Smooth muscle cell (in vitro differentiated cells): Measurements from ENCODE around the gene TMEM26. TPM values are rescaled to one million over a fixed set of nuclear protein-coding genes. Genes with fewer than 3 reads are reported as not detected.

Source experiments
- DNase-seq: peaks from one replicate; lab custom pipeline; 2025; ENCODE audit not compliant: unreplicated experiment; lab: John Stamatoyannopoulos, UW
- H2AFZ ChIP-seq: fragments of 200-600 bp; sonication (generic); 2 replicates; pipeline ENCODE4 v1.6.0; 2016; ENCODE audit warnings: antibody characterized with exemption, low read depth, mild to moderate bottlenecking
- H3F3A ChIP-seq: fragments of 200-600 bp; sonication (generic); 2 replicates; pipeline ENCODE4 v1.6.0; 2017; ENCODE audit warnings: antibody characterized with exemption, low read depth
- H3K27ac ChIP-seq: fragments of 200-600 bp; sonication (generic); 2 replicates; pipeline ENCODE4 v1.5.1; 2016; ENCODE audit warnings: low read depth, mild to moderate bottlenecking
- H3K27me3 ChIP-seq: fragments of 200-600 bp; sonication (generic); 2 replicates; pipeline ENCODE4 v1.6.1; 2016; ENCODE audit warnings: low read depth, mild to moderate bottlenecking
- H3K36me3 ChIP-seq: fragments of 200-600 bp; sonication (generic); 2 replicates; pipeline ENCODE4 v1.5.1; 2016; ENCODE audit warnings: low read depth
- H3K4me1 ChIP-seq: fragments of 200-600 bp; sonication (generic); 2 replicates; pipeline ENCODE4 v1.5.1; 2016; ENCODE audit warnings: low read depth
- H3K4me2 ChIP-seq: fragments of 200-600 bp; sonication (generic); 2 replicates; pipeline ENCODE4 v1.6.0; 2016; ENCODE audit warnings: mild to moderate bottlenecking
- H3K4me3 ChIP-seq: fragments of 200-600 bp; sonication (generic); 2 replicates; pipeline ENCODE4 v1.5.1; 2016; ENCODE audit warnings: mild to moderate bottlenecking
- H3K79me2 ChIP-seq: fragments of 200-600 bp; sonication (generic); 2 replicates; pipeline ENCODE4 v1.6.0; 2016; ENCODE audit warnings: low read depth, mild to moderate bottlenecking
- H3K9ac ChIP-seq: fragments of 200-600 bp; sonication (generic); 2 replicates; pipeline ENCODE4 v1.6.0; 2016; ENCODE audit warnings: low read depth
- H3K9me3 ChIP-seq: fragments of 200-600 bp; sonication (generic); replicated peaks from 2 replicates; pipeline ENCODE4 v1.5.1; 2016; ENCODE audit warnings: low read depth
- H4K20me1 ChIP-seq: fragments of 200-600 bp; sonication (generic); 2 replicates; pipeline ENCODE4 v1.6.0; 2016; ENCODE audit warnings: low read depth
- CTCF ChIP-seq: fragments of 200-600 bp; sonication (generic); IDR thresholded peaks from 2 replicates; pipeline ENCODE4 v1.5.1; 2017; ENCODE audit warnings: borderline replicate concordance, mild to moderate bottlenecking, antibody characterized with exemption; ENCODE audit not compliant: insufficient read depth, poor library complexity, severe bottlenecking
- WGBS: methylation state at CpG from one replicate; pipeline ENCODE4 v1.1.7; 2016; ENCODE audit warnings: low lambda C conversion rate; 5-methylcytosine and 5-hydroxymethylcytosine counted together
- polyA plus RNA-seq: library from polyadenylated mRNA; unstranded; fragments of >200 nt; fragmentation: Nextera tagmentation; extraction: Ambion mirVana; gene quantifications from 2 replicates; pipeline ENCODE4 v1.2.1, GENCODE V29; 2016
- total RNA-seq: library from RNA; depleted of rRNA; stranded (reverse); fragments of >200 nt; gene quantifications from 2 replicates; pipeline ENCODE4 v1.2.3, GENCODE V29; 2014

The TMEM26 gene
- total and polyA plus RNA-seq, 2 experiments from 2014 or later = not detected

GRCh38 chr10:61411706-61412105, 41.5 kb downstream of the TMEM26 start:
- WGBS = 91% methylated on average over 2 of the region's 2 CpGs
- H3K4me3 ChIP-seq = no peak overlapping the region
- no peaks in the 10 kb centered on the region for H3K36me3 ChIP-seq
- H4K20me1 ChIP-seq = no peaks in the 10 kb centered on the region
- H3K79me2 ChIP-seq = no peaks in the 10 kb centered on the region
- H3K27me3 ChIP-seq = no peaks in the 10 kb centered on the region
- H3K27ac ChIP-seq = no peak overlapping the region
- H3K4me2 ChIP-seq = no peak overlapping the region
- H3K4me1 ChIP-seq = no peaks in the 10 kb centered on the region
- H3F3A ChIP-seq = no peaks in the 10 kb centered on the region
- no peak for DNase-seq
- no peak overlapping the region for H3K9ac ChIP-seq
- H2AFZ ChIP-seq = no peak overlapping the region
- H3K9me3 ChIP-seq = no peaks in the 10 kb centered on the region
- no peak for TF ChIP-seq CTCF

- H3K27ac ChIP-seq = no peak overlapping the region
- no peaks in the 10 kb centered on the region for H3K79me2 ChIP-seq
- no peaks in the 10 kb centered on the region for H3F3A ChIP-seq
- no peak for TF ChIP-seq CTCF
- H3K9ac ChIP-seq = no peak overlapping the region
- H3K36me3 ChIP-seq = no peaks in the 10 kb centered on the region
- H4K20me1 ChIP-seq = no peaks in the 10 kb centered on the region
- H3K9me3 ChIP-seq = no peaks in the 10 kb centered on the region
- no peaks in the 10 kb centered on the region for H3K4me1 ChIP-seq
- no peak overlapping the region for H2AFZ ChIP-seq
- H3K4me3 ChIP-seq = no peak overlapping the region
- no peak overlapping the region for H3K4me2 ChIP-seq
- no peak for DNase-seq
- whole genome bisulfite sequencing = 92% methylated on average over 18 of the region's 18 CpGs
- no peaks in the 10 kb centered on the region for H3K27me3 ChIP-seq
Measured at GRCh38 chr10:61410353-61411070, 42.7 kb downstream of the TMEM26 start.

- no peak for DNase-seq
- TF ChIP-seq CTCF = no peak
- H4K20me1 ChIP-seq = no peaks in the 10 kb centered on the region
- no peaks in the 10 kb centered on the region for H3K27me3 ChIP-seq
- H3K9ac ChIP-seq = no peak overlapping the region
- no peaks in the 10 kb centered on the region for H3K9me3 ChIP-seq
- no peaks in the 10 kb centered on the region for H3F3A ChIP-seq
- H3K4me2 ChIP-seq = no peak overlapping the region
- 98% methylated on average over 7 of the region's 7 CpGs for WGBS
- no peak overlapping the region for H2AFZ ChIP-seq
- no peaks in the 10 kb centered on the region for H3K4me1 ChIP-seq
- no peak overlapping the region for H3K4me3 ChIP-seq
- no peaks in the 10 kb centered on the region for H3K79me2 ChIP-seq
- no peak overlapping the region for H3K27ac ChIP-seq
- no peaks in the 10 kb centered on the region for H3K36me3 ChIP-seq
Measured at GRCh38 chr10:61409157-61409556, 44.0 kb downstream of the TMEM26 start.

- no peaks in the 10 kb centered on the region for H3K27me3 ChIP-seq
- TF ChIP-seq CTCF = no peak
- H3K4me3 ChIP-seq = no peak overlapping the region
- no peaks in the 10 kb centered on the region for H3K4me1 ChIP-seq
- H3K4me2 ChIP-seq = no peak overlapping the region
- H3F3A ChIP-seq = no peaks in the 10 kb centered on the region
- no peak for DNase-seq
- no peaks in the 10 kb centered on the region for H3K9me3 ChIP-seq
- peak overlapping the region; percentile 42 for H2AFZ ChIP-seq
- no peaks in the 10 kb centered on the region for H3K36me3 ChIP-seq
- no peaks in the 10 kb centered on the region for H4K20me1 ChIP-seq
- no peak overlapping the region for H3K9ac ChIP-seq
- no peak overlapping the region for H3K27ac ChIP-seq
- WGBS = 76% methylated on average over 4 of the region's 4 CpGs
- H3K79me2 ChIP-seq = no peaks in the 10 kb centered on the region
Measured at GRCh38 chr10:61408105-61408504, 45.1 kb downstream of the TMEM26 start.
